Activated CD8-positive, alpha-beta memory T cell treated with anti-CD3 and anti-CD28 coated beads for 36 hours (primary cell): Measurements from ENCODE around the gene CATSPER1. TPM values are rescaled to one million over a fixed set of nuclear protein-coding genes. Genes with fewer than 3 reads are reported as not detected.

Source experiments
- CTCF ChIA-PET: fragments of 350-600 bp; sonication (Branson Sonifier 250); formaldehyde crosslinking; loops from one replicate; lab custom pipeline; 2021; ENCODE audit warnings: antibody characterized with exemption; lab: Charles Lee
- POLR2A ChIA-PET: fragments of 350-600 bp; sonication (Branson Sonifier 250); formaldehyde crosslinking; loops from one replicate; lab custom pipeline; 2021; ENCODE audit warnings: antibody characterized with exemption; lab: Charles Lee
- total RNA-seq, 2 experiments: library from RNA; stranded (reverse); gene quantifications; one replicate each; pipeline ENCODE4 v1.2.3, GENCODE V29; 2021

CATSPER1 gene
- total RNA-seq, 2 experiments from 2014 or later: not detected

DNA sequence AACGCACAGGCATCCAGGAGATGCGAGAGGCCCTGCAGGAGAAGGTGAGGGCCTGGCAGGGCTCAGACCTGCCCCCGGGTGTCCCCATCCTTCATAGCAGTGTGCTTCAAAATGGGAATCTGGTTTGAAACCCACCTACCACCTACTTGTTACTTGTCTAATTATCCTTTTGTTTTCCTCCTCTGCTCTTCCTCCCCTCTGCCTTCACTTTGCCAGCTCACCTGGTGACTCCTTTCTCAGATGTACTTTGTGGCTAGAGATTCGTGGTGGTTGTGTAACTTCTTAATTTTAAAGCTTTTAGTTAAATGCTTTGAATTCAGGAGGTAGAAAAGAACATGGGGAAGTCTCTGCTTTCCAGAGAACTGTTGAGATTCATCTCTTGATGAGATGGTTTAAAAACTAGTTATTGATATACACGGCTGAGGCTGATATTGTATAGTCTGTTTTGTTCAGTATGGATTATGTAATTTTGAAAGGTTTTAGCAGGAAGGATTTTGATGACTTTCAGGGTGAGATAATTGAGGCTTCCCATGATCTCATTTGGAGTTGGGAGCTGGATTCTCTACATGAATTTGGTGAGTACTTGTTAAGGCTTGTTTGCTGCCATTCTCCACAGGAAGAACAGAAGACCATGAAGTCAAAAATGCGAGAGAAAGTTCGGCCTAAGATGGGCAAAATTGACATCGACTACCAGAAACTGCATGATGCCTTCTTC, 33.8 kb upstream of the CATSPER1 start:
- POLR2A ChIA-PET: interaction anchor here (0.9 kb wide), 1 partner anchor 8 kb away, joined by 3 read pairs; the partner anchor contains the start of gene SF3B2
- CTCF ChIA-PET: interaction anchor here (2.7 kb wide), 1 partner anchor 8 kb away, joined by 17 read pairs; no protein-coding TSS in a partner anchor

DNA sequence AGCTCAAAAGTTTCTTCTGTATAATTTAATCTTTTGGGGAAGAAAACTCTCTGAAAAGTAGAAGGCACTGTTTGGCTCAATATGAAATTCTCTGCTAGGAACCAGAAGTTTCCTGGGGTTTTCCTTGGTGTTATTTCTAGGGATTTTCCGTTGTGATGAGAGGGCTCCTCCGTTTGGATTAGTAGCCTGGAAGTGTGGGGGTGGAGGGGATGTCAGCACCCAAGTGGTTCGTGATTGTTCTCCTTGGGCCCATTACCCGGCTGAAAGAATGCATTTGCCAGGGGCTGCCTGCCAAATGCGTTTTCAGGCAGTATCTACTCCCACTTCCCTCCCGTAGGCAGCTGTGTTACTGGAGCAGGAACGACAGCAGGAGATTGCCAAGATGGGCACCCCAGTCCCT, 30.2 kb upstream of the CATSPER1 start:
- CTCF ChIA-PET: interaction anchor here (0.7 to 6.2 kb wide), 2 partner anchors 10 to 12 kb away, joined by 3 to 40 read pairs; partner anchors contain the start of gene PACS1
- POLR2A ChIA-PET: no interaction called here

DNA sequence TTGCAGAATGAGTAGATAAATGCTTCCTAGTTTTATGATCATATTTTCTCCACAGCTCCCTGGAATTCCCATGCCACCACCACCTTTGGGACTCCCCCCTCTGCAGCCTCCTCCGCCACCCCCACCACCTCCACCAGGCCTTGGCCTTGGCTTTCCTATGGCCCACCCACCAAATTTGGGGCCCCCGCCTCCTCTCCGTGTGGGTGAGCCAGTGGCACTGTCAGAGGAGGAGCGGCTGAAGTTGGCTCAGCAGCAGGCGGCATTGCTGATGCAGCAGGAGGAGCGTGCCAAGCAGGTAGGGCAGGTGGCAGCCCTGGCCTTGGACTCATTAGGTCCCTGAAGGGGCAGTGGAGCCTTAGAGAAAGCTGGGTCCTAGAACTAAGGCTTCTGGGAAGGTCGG, 28.7 kb upstream of the CATSPER1 start:
- ChIA-PET POLR2A (no interaction called here), CTCF (interaction anchor here (6.2 kb wide), 1 partner anchor 14 kb away, joined by 40 read pairs; the partner anchor contains the start of gene PACS1)

DNA sequence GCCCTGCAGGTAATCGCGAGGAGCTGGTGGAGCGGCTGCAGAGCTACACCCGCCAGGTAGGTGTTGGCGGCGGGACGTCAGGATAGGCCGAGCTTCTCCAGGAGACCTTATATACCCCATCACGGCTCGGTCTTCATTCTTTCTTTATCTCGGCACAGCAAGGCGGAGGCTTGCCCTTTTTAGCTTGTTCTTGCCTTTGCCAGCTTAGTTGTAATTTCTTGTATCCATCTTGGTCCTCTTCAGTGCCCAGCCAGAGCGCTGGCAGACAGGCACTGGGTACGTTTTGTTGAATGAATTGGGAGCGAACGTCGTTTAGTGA, 26.3 kb upstream of the CATSPER1 start:
- POLR2A ChIA-PET: interaction anchor here (0.6 to 1.9 kb wide), 4 partner anchors 16 to 1562 kb away, joined by 3 to 14 read pairs (median 5); partner anchors contain the start of gene PACS1

DNA sequence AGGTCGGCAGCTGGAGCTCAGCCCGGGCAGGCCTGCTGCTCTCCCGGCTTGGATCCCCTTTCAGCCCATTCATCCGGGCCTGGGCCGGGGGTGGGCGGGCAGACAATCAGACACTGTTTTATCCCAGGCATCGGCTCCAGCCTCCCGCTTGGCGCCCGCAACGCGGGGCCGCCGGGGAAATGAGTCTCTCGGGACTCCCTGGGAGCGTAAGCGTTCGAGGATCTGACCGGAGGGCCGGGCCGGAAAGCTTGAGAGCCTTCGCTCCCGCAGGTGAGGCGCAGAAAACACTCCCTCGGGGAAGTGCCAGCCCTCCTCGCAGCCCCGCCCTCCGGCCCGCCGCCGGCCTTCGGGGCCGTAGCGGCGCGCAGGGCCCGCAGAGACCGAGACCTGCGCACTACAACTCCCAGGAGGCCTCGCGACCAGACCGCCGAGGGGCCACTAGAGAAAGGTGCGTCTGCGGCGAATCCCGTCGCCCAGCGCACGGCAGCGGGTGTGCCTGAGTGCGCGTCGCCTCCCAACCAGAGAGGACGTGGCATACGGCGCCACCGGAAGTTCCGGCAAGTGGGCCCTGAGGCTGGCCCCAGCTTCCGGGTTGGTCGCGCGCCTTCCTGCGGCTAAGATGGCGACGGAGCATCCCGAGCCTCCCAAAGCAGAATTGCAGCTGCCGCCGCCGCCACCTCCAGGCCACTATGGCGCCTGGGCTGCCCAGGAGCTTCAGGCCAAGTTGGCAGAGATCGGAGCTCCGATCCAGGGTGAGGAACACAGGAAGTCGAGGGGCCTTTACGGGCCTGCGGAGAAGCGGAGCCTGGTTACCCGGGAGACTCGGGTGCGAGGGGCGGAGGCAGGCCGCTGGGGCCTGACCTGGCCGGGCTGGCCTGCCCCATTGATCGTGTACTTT, 25.7 kb upstream of the CATSPER1 start, which contains the start of gene SF3B2:
Gene SF3B2 (plus strand): TSS at position 599 of the 898 bp plus-strand sequence. CDS start 21 bp downstream, at position 620.
- CTCF ChIA-PET: interaction anchor here (0.8 to 6.2 kb wide), 7 partner anchors 8 to 82 kb away, joined by 3 to 40 read pairs (median 3); partner anchors contain the start of genes CST6 and PACS1
- POLR2A ChIA-PET: interaction anchor here (0.6 to 1.9 kb wide), 7 partner anchors 8 to 1562 kb away, joined by 3 to 14 read pairs (median 4); partner anchors contain the start of gene PACS1

More for the DNA sequence above, 26.3 kb upstream of the CATSPER1 start:
- CTCF ChIA-PET: interaction anchor here (1.2 to 6.2 kb wide), 3 partner anchors 9 to 30 kb away, joined by 3 to 40 read pairs (median 5); partner anchors contain the start of gene PACS1

DNA sequence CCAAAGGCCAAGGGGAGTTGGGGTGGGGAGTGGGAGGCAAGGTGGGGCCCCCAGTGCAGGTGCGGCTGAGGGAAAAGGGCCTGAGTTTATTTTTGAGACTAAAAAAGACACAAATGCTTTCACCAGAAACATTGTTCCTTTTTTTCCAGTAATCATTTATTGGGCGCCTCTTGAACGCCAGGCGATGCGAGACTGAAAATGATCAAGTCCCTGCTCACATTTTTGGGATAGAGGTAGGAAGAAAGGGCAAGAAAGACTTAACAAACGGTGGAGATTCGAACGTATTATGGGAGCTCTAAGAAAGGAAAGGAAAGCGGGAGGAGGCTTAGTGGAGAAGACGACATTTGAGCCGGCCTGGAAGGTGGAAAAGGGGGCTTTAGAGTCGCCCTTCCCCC, 25.1 kb upstream of the CATSPER1 start:
- ChIA-PET CTCF (interaction anchor here (1.1 to 6.2 kb wide), 4 partner anchors 11 to 62 kb away, joined by 3 to 40 read pairs (median 4); partner anchors contain the start of genes CST6 and PACS1), POLR2A (interaction anchor here (1.1 to 1.2 kb wide), 2 partner anchors 8 to 9 kb away, joined by 3 to 4 read pairs; no protein-coding TSS in a partner anchor)

DNA sequence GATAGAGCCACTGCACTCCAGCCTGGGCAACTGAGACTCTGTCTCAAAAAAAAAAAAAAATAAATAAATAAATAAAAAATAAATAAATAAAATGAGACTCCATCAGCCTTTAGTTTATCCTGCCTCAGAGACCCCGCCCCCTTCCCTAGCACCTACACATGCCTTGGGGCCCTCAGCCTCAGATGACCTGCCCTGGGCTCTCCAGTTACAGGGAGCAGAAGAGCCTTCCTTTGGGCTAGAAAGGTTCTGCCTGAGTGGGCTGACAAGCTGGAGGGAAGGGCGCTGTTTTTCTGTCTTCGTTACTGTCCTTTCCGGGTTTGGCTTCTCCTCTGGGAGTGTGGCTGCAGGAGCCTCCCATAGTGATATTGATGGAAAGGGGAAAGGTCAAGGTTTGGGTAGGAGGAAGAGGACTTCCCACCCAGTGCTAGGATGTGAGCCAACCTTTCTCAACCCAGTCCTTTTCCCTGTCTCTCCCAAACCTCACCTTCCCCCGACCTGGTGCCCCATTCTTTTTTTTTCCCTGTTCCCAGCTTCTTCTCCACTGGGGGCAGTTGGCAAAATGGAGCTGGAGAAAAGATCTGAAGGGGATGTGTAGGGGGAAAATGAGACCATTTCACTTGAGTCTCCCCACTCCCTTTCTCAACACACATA, 24.4 kb upstream of the CATSPER1 start:
- POLR2A ChIA-PET: no interaction called here
- CTCF ChIA-PET: interaction anchor here (0.8 to 6.2 kb wide), 5 partner anchors 12 to 221 kb away, joined by 3 to 40 read pairs (median 5); partner anchors contain the start of genes CST6 and PACS1

- CTCF ChIA-PET: interaction anchor here (1.6 kb wide), 1 partner anchor 19 kb away, joined by 5 read pairs; no protein-coding TSS in a partner anchor
- POLR2A ChIA-PET: interaction anchor here (0.5 to 0.6 kb wide), 2 partner anchors 53 to 201 kb away, joined by 3 read pairs; no protein-coding TSS in a partner anchor
Observed at GRCh38 chr11:66048547-66049323, 22.5 kb upstream of the CATSPER1 start, which contains the start of gene GAL3ST3. GAL3ST3 (minus strand) TSS chr11:66049161; CDS start chr11:66045415, 3,746 bp downstream.

DNA sequence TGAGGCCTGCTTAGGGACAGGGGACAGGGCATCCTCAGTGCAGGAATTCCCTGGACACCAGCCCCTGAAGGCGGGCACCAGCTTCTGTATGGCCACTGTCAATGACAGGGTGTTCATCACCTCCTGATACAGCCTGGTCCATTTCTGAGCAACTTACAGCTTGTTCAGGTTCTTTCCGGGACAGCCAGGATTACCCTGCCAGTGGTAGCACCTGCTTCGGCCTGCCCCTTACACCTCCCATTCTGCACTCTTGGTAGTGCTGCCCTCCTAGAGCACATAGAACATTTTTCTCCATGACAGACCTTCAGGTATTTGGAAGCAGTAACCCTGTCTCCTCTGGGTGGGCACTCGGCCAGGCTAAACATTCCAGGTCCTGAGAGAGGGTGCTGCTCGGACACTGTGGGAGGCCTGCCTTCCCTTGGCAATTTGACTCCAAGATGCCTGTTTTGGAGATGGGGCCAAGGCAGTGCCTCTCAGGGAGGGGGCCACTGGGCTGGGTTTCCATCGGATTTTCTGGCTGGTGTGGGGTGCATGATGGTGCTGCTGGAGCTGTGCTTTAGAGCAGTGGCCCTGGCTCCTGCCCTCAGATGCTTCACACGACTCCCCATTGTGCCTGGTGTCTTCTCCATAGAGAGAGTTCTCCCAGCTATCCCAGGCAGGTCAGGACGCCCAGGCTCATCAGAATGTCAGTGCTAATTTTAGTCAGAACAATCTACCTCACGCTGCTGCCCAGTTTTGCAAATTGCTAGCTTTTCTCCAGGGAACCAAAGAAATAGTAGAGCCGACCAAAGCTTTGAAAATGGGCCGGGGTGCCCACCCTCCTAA, 21.5 kb upstream of the CATSPER1 start:
- ChIA-PET POLR2A (interaction anchor here (0.5 kb wide), 1 partner anchor 52 kb away, joined by 3 read pairs; no protein-coding TSS in a partner anchor), CTCF (no interaction called here)

GRCh38 chr11:66046901-66047300, 20.6 kb upstream of the CATSPER1 start:
- CTCF ChIA-PET: no interaction called here

GRCh38 chr11:66045177-66045639, 18.9 kb upstream of the CATSPER1 start:
- ChIA-PET CTCF (interaction anchor here (0.5 to 3.5 kb wide), 15 partner anchors 9 to 256 kb away, joined by 3 to 18 read pairs (median 3); partner anchors contain the start of genes CATSPER1 and FIBP), POLR2A (interaction anchor here (0.5 kb wide), 1 partner anchor 92 kb away, joined by 4 read pairs; no protein-coding TSS in a partner anchor)

More at GRCh38 chr11:66046901-66047300, 20.6 kb upstream of the CATSPER1 start:
- POLR2A ChIA-PET: no interaction called here

- CTCF ChIA-PET: interaction anchor here (0.8 to 3.5 kb wide), 14 partner anchors 8 to 256 kb away, joined by 3 to 18 read pairs (median 3); partner anchors contain the start of genes CATSPER1 and SF3B2
Observed at GRCh38 chr11:66044757-66045156, 18.5 kb upstream of the CATSPER1 start.

GRCh38 chr11:66042996-66043906, 17.0 kb upstream of the CATSPER1 start:
- CTCF ChIA-PET: interaction anchor here (0.9 to 3.5 kb wide), 4 partner anchors 9 to 21 kb away, joined by 3 to 18 read pairs (median 3); partner anchors contain the start of gene SF3B2
- POLR2A ChIA-PET: interaction anchor here (1.1 kb wide), 1 partner anchor 8 kb away, joined by 4 read pairs; the partner anchor contains the start of gene SF3B2

More at GRCh38 chr11:66044757-66045156, 18.5 kb upstream of the CATSPER1 start:
- POLR2A ChIA-PET: no interaction called here

DNA sequence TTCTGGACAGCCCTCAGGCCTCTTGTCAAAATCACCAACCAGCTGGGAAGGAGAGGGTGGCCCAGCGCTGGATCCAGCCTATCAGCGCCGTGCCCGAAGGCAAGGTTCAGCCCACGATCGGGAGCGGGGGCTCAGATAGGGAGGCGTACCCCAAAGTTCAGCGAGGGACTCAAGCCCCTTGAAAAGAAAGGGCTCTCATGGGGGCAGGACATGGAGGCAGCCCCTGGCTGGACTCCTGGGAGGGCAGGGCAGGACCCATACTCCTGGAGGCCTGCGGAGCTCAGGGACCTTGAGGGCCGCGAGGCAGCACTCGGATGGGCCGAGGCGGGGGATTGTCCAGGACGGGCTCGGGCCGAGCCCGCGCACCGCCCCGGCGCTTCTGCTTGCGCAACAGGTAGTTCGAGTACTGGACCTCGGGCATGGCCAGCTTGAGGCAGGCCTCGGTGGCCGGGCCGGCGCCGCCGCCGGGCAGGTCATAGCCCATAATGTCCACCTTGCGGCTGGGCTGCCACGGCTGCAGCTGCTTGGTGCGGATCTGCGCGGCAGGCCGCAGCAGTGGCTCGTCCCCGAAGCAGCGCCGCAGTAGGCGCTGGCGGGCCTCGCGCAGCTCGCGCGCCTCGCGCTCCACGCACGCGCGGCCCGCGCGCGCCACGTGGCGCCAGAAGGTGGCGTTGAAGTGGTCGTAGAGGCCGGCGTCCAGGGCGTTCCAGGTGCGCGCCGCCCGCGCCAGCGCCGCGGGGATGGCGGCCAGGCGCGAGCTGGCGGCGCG, 16.1 kb upstream of the CATSPER1 start:
- ChIA-PET CTCF (interaction anchor here (0.9 kb wide), 1 partner anchor 8 kb away, joined by 3 read pairs; no protein-coding TSS in a partner anchor), POLR2A (no interaction called here)
